GM21381 (cell line): Measurements from ENCODE around the gene PFN2.

Source experiments
- ATAC-seq: cut with Tn5 transposase; IDR thresholded peaks from one replicate; pipeline ENCODE4 v1.9.1; 2021; ENCODE audit warnings: mild to moderate bottlenecking, moderate library complexity; ENCODE audit not compliant: unreplicated experiment

Gene PFN2

GRCh38 chr3:149933008-149933407, 37.7 kb downstream of the PFN2 start:
- no peak for ATAC-seq

- ATAC-seq: no peak
These were observed 50.6 kb downstream of the PFN2 start for GRCh38 chr3:149920119-149920518.

DNA sequence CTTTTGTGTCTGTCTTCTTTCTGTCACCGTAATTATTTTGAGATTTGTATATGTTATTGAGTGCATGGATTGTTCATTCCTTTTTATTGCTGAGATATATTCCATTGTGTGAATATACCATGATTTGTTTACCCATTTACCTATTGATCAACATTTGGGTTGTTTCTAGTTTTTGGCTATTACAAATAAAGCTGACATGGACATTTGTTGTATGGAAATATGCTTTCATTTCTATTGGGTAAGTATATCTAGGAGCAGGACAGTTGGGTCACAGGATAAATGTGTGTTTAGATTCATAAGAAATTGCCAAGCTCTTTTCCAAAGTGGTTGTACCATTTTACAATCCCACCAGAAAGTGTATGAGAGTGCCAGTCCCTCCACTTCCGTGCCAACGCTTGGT, 51.2 kb downstream of the PFN2 start:
- ATAC-seq: no peak

DNA sequence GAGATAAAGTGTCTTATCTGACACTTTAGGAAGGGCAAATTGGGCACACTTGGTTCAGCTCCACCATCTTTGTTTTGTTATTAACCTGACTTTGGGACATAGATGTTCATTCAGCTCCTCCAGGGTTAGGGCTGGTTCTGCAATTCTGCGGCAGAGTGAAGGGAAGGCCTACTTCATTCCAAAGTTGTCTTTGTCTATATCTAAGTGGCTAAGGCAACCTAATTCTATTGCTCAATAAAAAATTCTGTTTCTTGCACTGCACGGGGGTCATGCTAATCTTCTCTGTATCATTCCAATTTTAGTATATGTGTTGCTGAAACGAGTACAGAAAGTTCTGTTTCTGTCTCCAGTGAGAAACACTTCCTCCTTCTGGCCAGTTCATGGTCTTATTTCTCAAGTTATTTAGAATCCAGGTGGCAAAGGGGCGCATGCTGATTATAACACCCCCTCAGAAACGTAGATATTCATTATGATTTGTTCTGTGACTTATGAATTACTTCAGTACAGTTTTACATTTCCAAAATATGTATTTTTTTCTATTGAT, 53.5 kb downstream of the PFN2 start:
- no peak for ATAC-seq
